Measurements from ENCODE around the gene ITGB1BP1. TPM values are rescaled to one million over a fixed set of nuclear protein-coding genes. Genes with fewer than 3 reads are reported as not detected.

ITGB1BP1 gene
- total RNA-seq, 1 donor from 2014 or later = 25.4 TPM

DNA sequence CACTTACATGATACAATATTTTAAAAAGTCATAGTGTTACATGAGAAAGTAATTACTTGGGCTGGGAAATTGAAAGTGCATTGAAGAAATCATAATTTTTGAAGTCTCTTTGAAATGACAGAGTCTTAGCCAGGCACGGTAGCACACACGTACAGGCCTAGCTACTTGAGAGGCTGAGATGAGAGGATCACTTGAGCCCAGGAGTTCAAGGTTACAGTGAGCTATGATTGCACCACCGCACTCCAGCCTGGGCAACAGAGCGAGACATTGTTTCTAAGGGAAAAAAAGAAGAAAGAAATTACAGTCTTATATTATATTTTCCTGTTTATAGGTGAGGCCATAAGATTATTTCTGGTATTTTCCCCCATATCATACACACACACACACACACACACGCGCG is 41.8 kb upstream of the ITGB1BP1 start:
- no peak for TF ChIP-seq CTCF (IDR thresholded peaks at IDR 0.05)
- no peaks in the 10 kb centered on the region for H3K4me1 ChIP-seq
- no peak for DNase-seq (ENCODE audit: low spot score in 2 of 2)
- no peaks in the 10 kb centered on the region for H3K27me3 ChIP-seq
- no peak overlapping the region for H3K4me3 ChIP-seq
- intact Hi-C loops (cut with DNase I) = no loop called here
- H3K27ac ChIP-seq = no peak overlapping the region
- H3K9me3 ChIP-seq = no peaks in the 10 kb centered on the region
- H3K36me3 ChIP-seq = peaks cover 10 to 17% of the 10 kb centered on the region in 2 donors

DNA sequence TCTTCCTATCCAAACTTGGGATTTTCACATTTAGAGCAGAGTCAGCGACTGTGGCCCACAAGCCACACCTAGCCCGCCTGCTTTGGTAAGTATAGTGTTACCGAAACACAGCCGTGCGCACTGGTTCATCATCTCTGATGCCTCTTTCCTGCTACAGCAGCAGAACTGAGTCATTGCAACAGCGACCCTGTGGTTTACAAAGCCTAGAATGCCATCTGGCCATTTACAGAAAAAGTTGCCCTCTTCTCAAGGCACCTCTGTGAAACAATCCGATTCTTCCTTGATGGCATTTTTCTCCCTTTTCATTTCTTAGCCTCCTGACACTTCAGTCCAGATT is 40.3 kb upstream of the ITGB1BP1 start:
- intact Hi-C loops (cut with DNase I) = no loop called here
- Histone ChIP-seq H3K27ac (no peak overlapping the region), H3K36me3 (peaks cover 14 to 15% of the 10 kb centered on the region in 2 donors), H3K27me3 (no peaks in the 10 kb centered on the region), H3K4me3 (no peak overlapping the region), H3K9me3 (no peaks in the 10 kb centered on the region), H3K4me1 (no peaks in the 10 kb centered on the region)
- DNase-seq (ENCODE audit: low spot score in 2 of 2) = no peak
- no peak for TF ChIP-seq CTCF (IDR thresholded peaks at IDR 0.05)

DNA sequence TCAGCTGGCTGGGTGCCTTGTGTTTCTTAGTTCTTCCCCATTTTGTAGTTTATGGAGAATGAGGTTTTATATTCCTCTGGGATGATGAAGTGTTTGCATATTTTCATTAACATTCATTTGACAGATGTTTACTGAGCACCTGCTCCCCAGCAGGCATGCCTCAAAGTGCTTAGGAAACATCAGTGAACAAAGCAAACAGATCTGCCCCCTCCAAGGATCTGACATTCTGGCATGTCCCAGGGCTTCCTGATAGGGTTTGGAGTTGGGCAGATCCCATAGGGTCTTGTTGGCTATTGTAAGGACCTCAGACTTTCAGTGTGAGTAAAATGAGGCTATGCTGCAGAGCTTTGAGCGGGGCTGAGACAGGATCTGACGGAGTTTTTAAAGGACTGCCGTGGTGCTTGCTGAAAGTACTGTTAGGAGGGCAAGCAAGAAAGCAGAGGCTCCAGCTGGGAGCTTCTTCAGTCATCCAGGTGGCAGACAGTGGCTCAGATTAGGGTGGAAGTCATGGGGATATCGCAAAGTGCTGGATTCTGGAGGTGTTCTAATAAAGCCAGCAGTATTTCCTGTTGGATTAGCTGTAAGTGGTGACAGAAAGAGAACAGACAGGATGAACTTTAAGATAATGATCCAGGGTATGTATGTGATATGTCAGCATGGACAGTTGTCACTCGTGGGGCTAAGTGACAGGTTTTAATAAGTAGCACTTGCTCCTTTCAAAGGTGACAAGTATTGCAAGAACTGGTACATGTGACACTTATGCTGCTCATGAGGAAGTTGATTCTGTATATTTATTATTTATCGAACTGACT is 39.8 kb upstream of the ITGB1BP1 start:
- DNase-seq (ENCODE audit: low spot score in 2 of 2) = no peak
- H3K36me3 ChIP-seq = peaks cover 14 to 15% of the 10 kb centered on the region in 2 donors
- no peak overlapping the region for H3K4me3 ChIP-seq

DNA sequence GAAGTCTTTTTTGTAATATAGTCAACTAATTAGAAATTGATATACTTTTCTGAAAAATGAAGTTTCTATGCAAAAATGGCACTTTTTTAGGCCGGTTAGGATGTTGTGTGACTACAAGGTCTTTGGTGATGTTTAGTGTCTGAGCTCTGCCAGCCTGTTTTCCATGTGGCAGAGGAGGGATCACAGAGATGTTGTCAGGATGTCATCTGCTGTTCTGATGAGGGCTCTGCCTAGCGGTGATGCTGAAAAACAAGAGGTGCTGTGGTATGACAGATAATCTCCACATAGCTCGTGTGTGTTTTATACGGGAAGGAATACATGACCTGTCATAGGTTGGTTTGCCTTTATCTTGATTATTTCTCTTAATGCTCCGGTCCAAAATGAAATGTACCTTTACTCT is 39.0 kb upstream of the ITGB1BP1 start:
- intact Hi-C loops (cut with DNase I) = no loop called here
- H3K4me3 ChIP-seq = no peak overlapping the region
- H3K27ac ChIP-seq = no peak overlapping the region
- no peak for TF ChIP-seq CTCF (IDR thresholded peaks at IDR 0.05)
- no peaks in the 10 kb centered on the region for H3K9me3 ChIP-seq
- no peaks in the 10 kb centered on the region for H3K27me3 ChIP-seq
- DNase-seq (ENCODE audit: low spot score in 2 of 2) = no peak
- H3K36me3 ChIP-seq = peaks cover 14 to 15% of the 10 kb centered on the region in 2 donors
- H3K4me1 ChIP-seq = no peaks in the 10 kb centered on the region

More for the DNA sequence above, 39.8 kb upstream of the ITGB1BP1 start:
- no peaks in the 10 kb centered on the region for H3K27me3 ChIP-seq
- TF ChIP-seq CTCF (IDR thresholded peaks at IDR 0.05) = no peak
- H3K4me1 ChIP-seq = no peaks in the 10 kb centered on the region
- no peaks in the 10 kb centered on the region for H3K9me3 ChIP-seq
- intact Hi-C loops (cut with DNase I) = no loop called here
- H3K27ac ChIP-seq = no peak overlapping the region

GRCh38 chr2:9461079-9461478 is 37.8 kb upstream of the ITGB1BP1 start:
- Histone ChIP-seq H3K4me1 (no peaks in the 10 kb centered on the region), H3K27me3 (no peaks in the 10 kb centered on the region), H3K4me3 (no peak overlapping the region), H3K36me3 (peaks cover 14 to 15% of the 10 kb centered on the region in 2 donors), H3K27ac (no peak overlapping the region), H3K9me3 (no peaks in the 10 kb centered on the region)
- no peak for TF ChIP-seq CTCF (IDR thresholded peaks at IDR 0.05)
- no peak for DNase-seq (ENCODE audit: low spot score in 2 of 2)
- intact Hi-C loops (cut with DNase I) = no loop called here
